PC-3 (cell line): ENCODE data around the gene GPC6.

ENCODE experiments used
- CTCF ChIP-seq: fragments of 300-600 bp; sonication (generic); conservative IDR thresholded peaks from 2 replicates; pipeline ENCODE4 v1.5.1; 2017; ENCODE audit warnings: antibody characterized with exemption, low read depth, mild to moderate bottlenecking, low read length
- EZH2 ChIP-seq: fragments of 300-600 bp; sonication (generic); IDR thresholded peaks from one replicate; pipeline ENCODE4 v1.6.1; 2017; ENCODE audit warnings: antibody characterized with exemption, mild to moderate bottlenecking, low read length; ENCODE audit not compliant: unreplicated experiment
- EZH2phosphoT487 ChIP-seq: fragments of 300-600 bp; sonication (generic); IDR thresholded peaks from 2 replicates; pipeline ENCODE4 v1.6.1; 2018; ENCODE audit warnings: mild to moderate bottlenecking, antibody characterized with exemption, low read length, borderline replicate concordance

- TF ChIP-seq CTCF: no peak
- no peak for TF ChIP-seq EZH2phosphoT487
- TF ChIP-seq EZH2: no peak
These were observed 459.8 kb downstream of the GPC6 start for GRCh38 chr13:93686399-93686798.
